Thoracic aorta (tissue), 2 donors: ENCODE data around the gene GHITM. TPM values are rescaled to one million over a fixed set of nuclear protein-coding genes. Genes with fewer than 3 reads are reported as not detected.
"Not testable (repeated sequence)": the region's sequence is repeated elsewhere in the genome, so short reads cannot be mapped to it uniquely, and the experiment has no call there.

Experiments
- ATAC-seq: fragments of 150-250 bp; one replicate; pipeline ENCODE4 v1.8.0; 2017; ENCODE audit warnings: low read depth; ENCODE audit not compliant: insufficient number of reproducible peaks, low FRiP score
- DNase-seq: peaks from one replicate; pipeline ENCODE4 v3.0.0-alpha.2; 2020; ENCODE audit warnings: low spot score
- H3K27ac ChIP-seq, 2 donors: fragments of 200-600 bp; sonication (generic); 1 replicate in 1 of 2; 2 replicates in 1 of 2; pipeline ENCODE4 v1.5.1; 2016; ENCODE audit warnings: mild to moderate bottlenecking in 2 of 2, moderate library complexity in 2 of 2
- H3K27me3 ChIP-seq: fragments of 200-600 bp; sonication (generic); replicated peaks from 2 replicates; pipeline ENCODE4 v1.6.0; 2016; ENCODE audit warnings: mild to moderate bottlenecking; ENCODE audit not compliant: insufficient read depth
- H3K36me3 ChIP-seq: fragments of 200-600 bp; sonication (generic); one replicate; pipeline ENCODE4 v1.5.1; 2016
- H3K4me1 ChIP-seq, 2 donors: fragments of 200-600 bp; sonication (generic); 1 replicate in 1 of 2; 2 replicates in 1 of 2; pipeline versions ENCODE4 v1.5.1 to v1.6.0; 2016; ENCODE audit warnings: low read depth in 2 of 2, mild to moderate bottlenecking in 1 of 2; ENCODE audit not compliant: control insufficient read depth in 1 of 2
- H3K4me3 ChIP-seq: fragments of 200-600 bp; sonication (generic); 2 replicates; pipeline ENCODE4 v1.5.1; 2016; ENCODE audit warnings: mild to moderate bottlenecking
- H3K9me3 ChIP-seq: fragments of 200-600 bp; sonication (generic); 2 replicates; pipeline ENCODE4 v1.5.1; 2016
- total RNA-seq, 2 donors: library from RNA; depleted of rRNA; stranded (reverse); fragments of >200 nt; gene quantifications; one replicate each; pipeline versions ENCODE4 v1.1.0 to v1.2.3, GENCODE V29; 2016
- TF ChIP-seq, protein P1 (sequence below): fragments of 200-600 bp; sonication (generic); IDR thresholded peaks from one replicate; pipeline ENCODE4 v1.5.1; 2019; ENCODE audit warnings: antibody characterized with exemption

The GHITM gene
- total RNA-seq, 2 donors from 2014 or later, result 114 to 116 TPM

DNA sequence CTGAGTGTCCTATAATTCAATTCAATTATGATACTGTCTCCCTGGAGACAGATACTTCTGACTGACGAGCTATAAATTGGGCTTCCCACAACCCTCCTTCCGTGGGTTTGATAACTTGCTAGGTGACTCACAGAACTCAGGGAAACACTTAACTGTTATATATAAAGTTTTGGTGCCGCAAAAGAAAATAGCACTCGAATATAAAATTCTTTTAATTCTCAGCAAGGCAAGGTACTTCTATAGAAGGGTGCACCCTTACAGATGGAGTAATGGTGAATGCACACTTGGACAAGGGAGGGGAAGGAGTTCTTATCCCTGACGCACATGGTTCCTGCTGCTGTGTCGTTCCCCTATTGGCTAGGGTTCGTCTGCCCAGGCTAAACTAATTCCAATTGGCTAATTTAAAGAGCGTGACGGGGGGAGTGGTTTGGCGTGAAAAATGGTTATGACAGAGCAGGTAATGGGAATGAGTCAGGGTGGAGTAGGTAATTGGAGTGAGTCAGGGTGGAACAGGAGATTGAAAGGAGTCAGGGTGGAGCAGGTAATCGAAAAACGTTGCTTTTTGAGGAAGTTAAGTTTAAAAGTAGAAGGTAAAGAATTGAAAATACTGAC lies 20.8 kb upstream of the GHITM start:
- H3K4me3 ChIP-seq, result no peak overlapping the region
- no peaks in the 10 kb centered on the region for H3K36me3 ChIP-seq
- no peaks in the 10 kb centered on the region for H3K27me3 ChIP-seq
- H3K9me3 ChIP-seq, result no peaks in the 10 kb centered on the region
- no peaks in the 10 kb centered on the region for H3K4me1 ChIP-seq
- no peak overlapping the region for H3K27ac ChIP-seq
- TF ChIP-seq, protein P1, sequence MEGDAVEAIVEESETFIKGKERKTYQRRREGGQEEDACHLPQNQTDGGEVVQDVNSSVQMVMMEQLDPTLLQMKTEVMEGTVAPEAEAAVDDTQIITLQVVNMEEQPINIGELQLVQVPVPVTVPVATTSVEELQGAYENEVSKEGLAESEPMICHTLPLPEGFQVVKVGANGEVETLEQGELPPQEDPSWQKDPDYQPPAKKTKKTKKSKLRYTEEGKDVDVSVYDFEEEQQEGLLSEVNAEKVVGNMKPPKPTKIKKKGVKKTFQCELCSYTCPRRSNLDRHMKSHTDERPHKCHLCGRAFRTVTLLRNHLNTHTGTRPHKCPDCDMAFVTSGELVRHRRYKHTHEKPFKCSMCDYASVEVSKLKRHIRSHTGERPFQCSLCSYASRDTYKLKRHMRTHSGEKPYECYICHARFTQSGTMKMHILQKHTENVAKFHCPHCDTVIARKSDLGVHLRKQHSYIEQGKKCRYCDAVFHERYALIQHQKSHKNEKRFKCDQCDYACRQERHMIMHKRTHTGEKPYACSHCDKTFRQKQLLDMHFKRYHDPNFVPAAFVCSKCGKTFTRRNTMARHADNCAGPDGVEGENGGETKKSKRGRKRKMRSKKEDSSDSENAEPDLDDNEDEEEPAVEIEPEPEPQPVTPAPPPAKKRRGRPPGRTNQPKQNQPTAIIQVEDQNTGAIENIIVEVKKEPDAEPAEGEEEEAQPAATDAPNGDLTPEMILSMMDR, result no peak
- DNase-seq (no peak), ATAC-seq (no peak)

DNA sequence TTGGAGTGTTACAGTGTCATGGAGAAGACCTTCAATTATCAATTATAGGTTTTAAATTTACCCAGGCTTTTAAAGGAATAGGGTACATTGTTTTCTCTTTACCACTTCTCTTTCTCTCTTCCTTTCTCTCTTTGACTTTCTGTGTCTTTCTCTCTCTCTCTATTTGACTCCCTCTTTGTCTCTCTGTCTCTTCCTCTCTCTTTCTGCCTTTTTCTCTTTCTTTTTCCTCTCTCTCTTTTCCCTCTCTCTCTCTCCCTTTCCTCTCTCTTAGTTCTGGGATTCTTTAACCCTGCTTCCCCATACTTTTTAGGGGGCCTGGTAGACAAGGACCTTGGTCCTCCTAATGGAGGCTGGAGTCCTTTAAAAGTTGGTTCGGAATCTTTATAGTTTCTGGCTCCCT lies 15.9 kb upstream of the GHITM start:
- no peak for DNase-seq
- peaks cover 13% of the 10 kb centered on the region for H3K9me3 ChIP-seq

DNA sequence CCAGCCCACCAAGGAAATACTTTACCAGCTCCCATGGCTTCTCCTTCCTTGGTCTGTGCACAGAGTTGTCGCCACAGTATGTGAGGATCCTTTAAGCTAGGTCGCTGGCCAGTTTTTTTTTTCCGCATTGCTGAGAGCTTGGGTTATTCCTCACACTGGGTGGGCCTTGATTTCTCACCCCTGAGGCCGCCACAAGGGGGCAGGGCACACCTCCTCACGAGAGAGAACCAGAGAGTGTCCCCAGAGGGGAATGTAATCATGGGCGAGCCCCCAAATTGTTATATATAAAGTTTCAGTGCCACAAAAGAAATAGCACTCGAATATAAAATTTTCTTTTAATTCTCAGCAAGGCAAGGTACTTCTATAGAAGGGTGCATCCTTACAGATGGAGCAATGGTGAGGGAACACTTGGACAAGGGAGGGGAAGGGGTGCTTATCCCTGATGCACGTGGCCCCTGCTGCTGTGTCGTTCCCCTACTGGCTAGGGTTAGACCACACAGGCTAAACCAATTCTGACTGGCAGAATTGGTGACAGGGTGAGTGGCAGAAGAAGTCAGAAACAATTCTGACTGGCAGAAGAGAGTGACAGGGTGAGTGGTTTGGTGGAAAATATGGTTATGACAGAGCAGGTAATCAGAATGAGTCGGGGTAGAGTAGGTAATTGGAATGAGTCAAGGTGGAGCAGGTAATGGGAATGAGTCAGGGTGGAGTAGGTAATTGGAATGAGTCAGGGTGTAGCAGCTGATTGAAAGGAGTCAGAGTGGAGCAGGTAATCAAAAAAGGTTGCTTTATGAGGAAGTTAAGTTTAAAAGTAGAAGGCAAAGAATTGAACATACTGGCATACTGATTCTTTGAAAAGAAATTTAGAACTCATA lies 13.2 kb upstream of the GHITM start:
- not testable (repeated sequence) for DNase-seq, H3K36me3 ChIP-seq, ATAC-seq, H3K4me3 ChIP-seq, H3K4me1 ChIP-seq, H3K27ac ChIP-seq, H3K27me3 ChIP-seq
- peaks cover 13% of the 10 kb centered on the region for H3K9me3 ChIP-seq

More for the DNA sequence above, 15.9 kb upstream of the GHITM start:
- no peaks in the 10 kb centered on the region for H3K27me3 ChIP-seq
- no peak for ATAC-seq
- no peak overlapping the region for H3K27ac ChIP-seq
- no peak overlapping the region for H3K4me3 ChIP-seq
- TF ChIP-seq, protein P1, result no peak
- H3K36me3 ChIP-seq, result no peaks in the 10 kb centered on the region
- H3K4me1 ChIP-seq, result no peaks in the 10 kb centered on the region

DNA sequence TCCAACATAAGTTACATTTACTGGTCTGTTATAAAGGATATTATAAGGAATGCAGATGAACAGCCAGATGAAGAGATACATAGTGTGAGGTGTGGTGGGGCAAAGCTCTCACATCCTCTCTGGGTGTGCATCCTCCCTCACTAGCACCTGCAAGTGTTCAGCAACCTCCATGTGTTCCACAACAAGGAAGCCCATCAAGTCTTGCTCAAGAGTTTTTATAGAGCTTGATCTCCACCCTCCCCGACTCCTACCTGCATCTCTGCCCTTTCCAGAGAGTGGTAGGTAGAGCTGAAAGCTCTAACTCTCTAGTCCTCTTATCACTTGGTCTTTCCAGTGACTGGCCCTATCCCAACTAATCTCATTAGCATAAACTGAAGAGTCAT lies 12.5 kb upstream of the GHITM start:
- no peaks in the 10 kb centered on the region for H3K36me3 ChIP-seq
- no peak for DNase-seq
- no peak overlapping the region for H3K27ac ChIP-seq
- H3K9me3 ChIP-seq, result peaks cover 13% of the 10 kb centered on the region
- ATAC-seq, result no peak
- H3K27me3 ChIP-seq, result no peaks in the 10 kb centered on the region
- H3K4me1 ChIP-seq, result no peaks in the 10 kb centered on the region
- TF ChIP-seq, protein P1, result no peak
- H3K4me3 ChIP-seq, result no peak overlapping the region

DNA sequence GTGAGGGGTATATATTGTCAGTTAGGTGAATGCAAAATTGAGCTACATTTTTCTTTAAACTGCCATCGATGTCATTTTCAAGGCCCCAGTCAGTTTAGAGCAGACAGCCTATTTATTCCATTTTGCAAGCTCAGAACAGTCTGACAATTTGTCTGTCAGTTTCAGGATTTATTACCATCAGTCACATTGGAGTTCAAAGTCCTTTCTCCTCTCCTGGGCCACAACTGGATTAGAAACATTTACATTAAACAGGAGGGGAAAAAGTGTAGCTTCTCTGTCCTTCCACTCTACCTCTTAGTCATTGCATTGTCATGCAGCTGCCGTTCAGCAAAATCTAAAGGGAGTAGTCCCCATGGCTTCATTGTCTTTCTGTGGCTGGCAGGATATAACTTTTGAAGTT lies 3.5 kb upstream of the GHITM start:
- Histone ChIP-seq H3K4me3 (no peak overlapping the region), H3K4me1 (peaks cover 8 to 9% of the 10 kb centered on the region in 2 donors), H3K27ac (no peak overlapping the region), H3K9me3 (no peaks in the 10 kb centered on the region), H3K27me3 (no peaks in the 10 kb centered on the region), H3K36me3 (no peaks in the 10 kb centered on the region)
- TF ChIP-seq, protein P1, result no peak
- DNase-seq (no peak), ATAC-seq (no peak)
